ENCODE results near the gene EMSY.
A peak's percentile ranks its signal among the peaks of the same experiment; 100 is the strongest.

EMSY gene

DNA sequence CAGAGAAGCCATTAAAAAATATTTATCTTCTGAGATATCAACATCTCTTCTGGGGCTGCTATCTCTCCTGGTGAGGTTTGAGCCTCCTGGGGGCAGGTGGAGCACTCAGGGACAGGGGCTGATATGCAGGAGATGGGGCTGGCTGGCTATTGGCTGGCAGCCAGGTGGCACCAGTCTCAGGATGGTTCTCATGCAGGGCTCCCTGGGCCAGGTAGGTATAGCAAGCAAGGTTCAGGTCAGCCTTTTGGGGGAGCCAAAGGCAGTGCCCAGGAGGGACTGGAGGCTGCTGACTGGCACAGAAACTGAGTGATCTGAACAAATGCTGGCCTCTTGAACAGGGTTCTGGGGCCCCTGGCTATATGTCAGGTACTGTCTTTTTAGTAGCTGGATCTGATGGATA is 29.7 kb upstream of the EMSY start:
- Histone ChIP-seq H3K9me3 (ENCODE audit: control insufficient read depth in 5 of 5, low read length in 5 of 5) (no peaks in the 10 kb centered on the region), H3K27ac (ENCODE audit: low read depth, low read length) (no peak overlapping the region), H3K9ac (ENCODE audit: low read length in 5 of 5) (no peak overlapping the region), H3K27me3 (ENCODE audit: control insufficient read depth in 5 of 5, insufficient read depth in 4 of 5, low read length in 5 of 5) (peaks cover 0 to 4% (median 0%) of the 10 kb centered on the region in 5 donors), H3K4me1 (ENCODE audit: control insufficient read depth in 5 of 5, insufficient read depth in 5 of 5, low read length in 5 of 5) (peaks cover 0 to 4% (median 0%) of the 10 kb centered on the region in 5 donors), H3K4me3 (ENCODE audit: low read depth in 1 of 5, low read length in 5 of 5) (no peak overlapping the region), H3K36me3 (ENCODE audit: control insufficient read depth in 5 of 5, insufficient read depth in 5 of 5, low read length in 5 of 5) (no peaks in the 10 kb centered on the region)

DNA sequence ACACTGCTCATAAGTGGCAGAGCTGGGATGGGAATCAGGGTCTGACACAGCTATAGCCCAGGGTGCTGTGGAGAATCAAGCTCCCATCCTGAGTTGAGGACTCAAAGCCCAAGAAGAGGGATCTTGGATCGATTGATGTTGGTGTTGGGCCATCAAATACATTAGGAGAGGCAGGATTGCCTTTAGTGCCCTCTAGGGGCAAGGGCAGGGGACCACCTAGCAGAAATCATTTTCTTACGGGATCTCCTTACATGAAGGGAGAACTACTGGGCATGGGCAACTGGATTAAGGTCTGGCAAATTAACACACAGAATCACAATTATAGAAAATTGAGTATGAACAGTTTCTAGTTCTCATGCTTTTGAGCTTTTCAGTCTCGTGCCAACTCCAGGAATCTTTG is 24.9 kb upstream of the EMSY start:
- H3K9me3 ChIP-seq (ENCODE audit: control insufficient read depth in 5 of 5, low read length in 5 of 5) = no peaks in the 10 kb centered on the region
- H3K27me3 ChIP-seq (ENCODE audit: control insufficient read depth in 5 of 5, insufficient read depth in 4 of 5, low read length in 5 of 5) = peaks cover 0 to 4% (median 0%) of the 10 kb centered on the region in 5 donors
- H3K9ac ChIP-seq (ENCODE audit: low read length in 5 of 5) = no peak overlapping the region
- H3K27ac ChIP-seq (ENCODE audit: low read depth, low read length) = no peak overlapping the region
- H3K36me3 ChIP-seq (ENCODE audit: control insufficient read depth in 5 of 5, insufficient read depth in 5 of 5, low read length in 5 of 5) = no peaks in the 10 kb centered on the region
- H3K4me3 ChIP-seq (ENCODE audit: low read depth in 1 of 5, low read length in 5 of 5) = no peak overlapping the region
- no peaks in the 10 kb centered on the region for H3K4me1 ChIP-seq (ENCODE audit: control insufficient read depth in 5 of 5, insufficient read depth in 5 of 5, low read length in 5 of 5)

DNA sequence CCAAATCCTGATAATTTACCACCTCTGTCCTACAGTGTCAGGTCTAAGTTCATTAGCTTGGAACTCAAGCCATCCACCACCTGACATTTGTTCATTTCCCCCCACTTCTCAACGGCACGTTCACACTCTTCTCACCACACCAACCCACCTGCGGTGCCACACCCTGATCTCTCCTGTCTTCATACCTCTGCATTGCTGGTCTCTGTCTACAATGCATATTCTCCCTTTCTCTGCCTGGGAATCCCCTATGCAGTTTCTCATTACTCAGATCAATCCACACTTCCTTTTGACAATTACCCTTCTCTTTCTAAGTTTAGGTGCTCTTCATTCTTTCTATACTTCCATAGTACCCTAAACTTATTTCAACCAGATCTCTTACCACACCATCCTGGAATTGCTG is 20.4 kb upstream of the EMSY start:
- Histone ChIP-seq H3K4me3 (ENCODE audit: low read depth in 1 of 5, low read length in 5 of 5) (no peak overlapping the region), H3K4me1 (ENCODE audit: control insufficient read depth in 5 of 5, insufficient read depth in 5 of 5, low read length in 5 of 5) (no peaks in the 10 kb centered on the region), H3K9ac (ENCODE audit: low read length in 5 of 5) (no peak overlapping the region), H3K27ac (ENCODE audit: low read depth, low read length) (no peak overlapping the region), H3K9me3 (ENCODE audit: control insufficient read depth in 5 of 5, low read length in 5 of 5) (no peaks in the 10 kb centered on the region), H3K27me3 (ENCODE audit: control insufficient read depth in 5 of 5, insufficient read depth in 4 of 5, low read length in 5 of 5) (peaks cover 0 to 3% (median 0%) of the 10 kb centered on the region in 5 donors), H3K36me3 (ENCODE audit: control insufficient read depth in 5 of 5, insufficient read depth in 5 of 5, low read length in 5 of 5) (no peaks in the 10 kb centered on the region)

DNA sequence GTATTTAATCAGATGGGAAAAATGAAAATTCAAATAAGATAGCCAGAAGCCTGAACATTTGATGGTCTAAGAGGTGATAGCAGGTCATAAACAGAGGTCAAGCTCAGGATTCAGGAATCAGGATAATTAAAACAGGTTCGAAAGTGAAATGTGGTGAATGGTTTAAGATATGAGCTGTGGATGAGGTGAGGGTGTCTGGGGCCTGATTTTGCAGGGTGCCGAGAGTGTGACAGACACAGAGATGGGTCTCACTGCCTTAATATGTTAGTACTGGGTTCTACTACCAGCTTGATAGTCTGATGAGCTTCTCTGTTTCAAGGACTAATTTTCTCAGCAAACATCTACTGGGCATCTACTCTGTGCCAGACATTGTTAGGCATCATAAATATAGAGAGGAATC is 19.9 kb upstream of the EMSY start:
- Histone ChIP-seq H3K27me3 (ENCODE audit: control insufficient read depth in 5 of 5, insufficient read depth in 4 of 5, low read length in 5 of 5) (peaks cover 0 to 3% (median 0%) of the 10 kb centered on the region in 5 donors), H3K36me3 (ENCODE audit: control insufficient read depth in 5 of 5, insufficient read depth in 5 of 5, low read length in 5 of 5) (no peaks in the 10 kb centered on the region), H3K27ac (ENCODE audit: low read depth, low read length) (no peak overlapping the region), H3K4me3 (ENCODE audit: low read depth in 1 of 5, low read length in 5 of 5) (no peak overlapping the region), H3K4me1 (ENCODE audit: control insufficient read depth in 5 of 5, insufficient read depth in 5 of 5, low read length in 5 of 5) (no peaks in the 10 kb centered on the region), H3K9ac (ENCODE audit: low read length in 5 of 5) (no peak overlapping the region), H3K9me3 (ENCODE audit: control insufficient read depth in 5 of 5, low read length in 5 of 5) (no peaks in the 10 kb centered on the region)

DNA sequence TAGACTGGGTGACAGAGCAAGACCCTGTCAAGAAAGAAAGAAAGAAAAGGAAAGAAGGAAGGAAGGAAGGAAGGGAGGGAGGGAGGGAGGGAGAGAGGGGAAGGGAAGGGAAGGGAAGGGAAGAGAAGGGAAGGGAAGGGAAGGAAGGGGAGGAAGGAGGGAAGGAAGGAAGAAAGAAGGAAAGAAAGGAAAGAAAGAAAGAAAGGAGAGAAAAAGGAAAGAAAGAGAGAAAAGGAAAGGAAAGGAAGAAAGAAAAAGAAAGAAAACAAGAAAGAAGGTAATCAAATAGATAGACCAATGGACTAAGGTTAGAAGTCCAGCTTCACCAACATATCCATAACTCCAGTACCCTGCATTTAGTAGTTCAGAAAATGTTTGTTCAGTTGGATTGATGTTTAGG is 18.2 kb upstream of the EMSY start:
- H3K36me3 ChIP-seq (ENCODE audit: control insufficient read depth in 5 of 5, insufficient read depth in 5 of 5, low read length in 5 of 5) = no peaks in the 10 kb centered on the region
- H3K9ac ChIP-seq (ENCODE audit: low read length in 5 of 5) = no peak overlapping the region
- no peak overlapping the region for H3K4me3 ChIP-seq (ENCODE audit: low read depth in 1 of 5, low read length in 5 of 5)
- peaks cover 0 to 3% (median 0%) of the 10 kb centered on the region in 5 donors for H3K27me3 ChIP-seq (ENCODE audit: control insufficient read depth in 5 of 5, insufficient read depth in 4 of 5, low read length in 5 of 5)
- H3K9me3 ChIP-seq (ENCODE audit: control insufficient read depth in 5 of 5, low read length in 5 of 5) = no peaks in the 10 kb centered on the region
- H3K4me1 ChIP-seq (ENCODE audit: control insufficient read depth in 5 of 5, insufficient read depth in 5 of 5, low read length in 5 of 5) = no peaks in the 10 kb centered on the region
- H3K27ac ChIP-seq (ENCODE audit: low read depth, low read length) = no peak overlapping the region

DNA sequence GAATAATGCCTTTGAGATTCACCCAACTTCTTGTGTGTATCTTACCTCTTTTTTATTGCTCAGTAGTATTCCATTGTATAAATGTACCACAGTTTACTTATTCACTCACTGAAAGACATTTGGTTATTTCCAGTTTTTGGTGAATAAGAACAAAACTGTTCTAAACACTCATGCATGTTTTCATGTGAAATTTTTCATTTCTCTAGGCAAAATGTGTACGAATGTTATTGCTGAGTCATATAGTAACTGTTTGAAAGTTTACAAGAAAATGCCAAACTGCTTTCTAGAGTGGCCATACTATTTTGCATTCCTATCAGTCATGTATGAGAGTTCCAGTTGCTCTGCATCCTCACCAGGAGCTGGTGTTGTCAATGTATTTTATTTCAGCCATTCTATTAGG is 8.8 kb upstream of the EMSY start:
- Histone ChIP-seq H3K27ac (ENCODE audit: low read depth, low read length) (no peak overlapping the region), H3K9ac (ENCODE audit: low read length in 5 of 5) (no peak overlapping the region), H3K36me3 (ENCODE audit: control insufficient read depth in 5 of 5, insufficient read depth in 5 of 5, low read length in 5 of 5) (no peaks in the 10 kb centered on the region), H3K4me1 (ENCODE audit: control insufficient read depth in 5 of 5, insufficient read depth in 5 of 5, low read length in 5 of 5) (no peaks in the 10 kb centered on the region), H3K4me3 (ENCODE audit: low read depth in 1 of 5, low read length in 5 of 5) (no peak overlapping the region), H3K9me3 (ENCODE audit: control insufficient read depth in 5 of 5, low read length in 5 of 5) (no peaks in the 10 kb centered on the region), H3K27me3 (ENCODE audit: control insufficient read depth in 5 of 5, insufficient read depth in 4 of 5, low read length in 5 of 5) (no peaks in the 10 kb centered on the region)

DNA sequence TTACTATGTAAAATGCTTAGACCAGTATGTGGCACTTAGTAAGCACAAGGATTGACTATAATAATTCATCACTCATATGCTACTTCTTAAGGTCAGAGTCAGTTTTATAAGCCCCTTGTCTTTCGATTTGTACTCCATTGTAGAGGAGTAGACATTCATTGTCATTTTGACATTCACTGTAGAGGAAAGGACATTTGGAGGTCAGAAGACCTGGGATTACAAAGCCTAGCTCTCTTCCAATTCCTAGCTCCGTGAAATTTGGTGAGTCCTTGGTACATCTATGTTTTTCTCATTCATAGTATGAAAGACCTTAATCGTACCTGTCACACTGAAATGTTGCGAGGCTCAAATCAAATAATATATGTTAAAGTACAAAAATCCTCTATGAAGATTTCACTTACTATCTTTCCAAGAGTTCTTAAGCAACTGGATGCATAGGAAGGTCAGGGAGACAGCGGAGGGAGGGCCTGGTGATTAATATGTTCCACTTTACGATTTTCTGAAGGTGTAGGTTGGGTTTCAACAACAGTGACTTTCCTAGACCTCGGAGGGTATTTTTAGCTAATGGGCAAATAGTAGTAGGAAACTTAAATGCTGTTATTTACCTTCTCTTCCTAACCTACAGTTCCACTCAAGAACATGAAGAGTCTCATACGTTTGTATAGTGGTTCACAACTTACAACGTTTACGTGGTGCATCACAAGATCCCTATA is 1.4 kb upstream of the EMSY start:
- peaks cover 0 to 10% (median 5%) of the 10 kb centered on the region in 5 donors for H3K36me3 ChIP-seq (ENCODE audit: control insufficient read depth in 5 of 5, insufficient read depth in 5 of 5, low read length in 5 of 5)
- peak overlapping the region; percentile 95 for H3K27ac ChIP-seq (ENCODE audit: low read depth, low read length)
- peak overlapping the region; percentile 57 to 99 (median 89) for H3K9ac ChIP-seq (ENCODE audit: low read length in 5 of 5)

DNA sequence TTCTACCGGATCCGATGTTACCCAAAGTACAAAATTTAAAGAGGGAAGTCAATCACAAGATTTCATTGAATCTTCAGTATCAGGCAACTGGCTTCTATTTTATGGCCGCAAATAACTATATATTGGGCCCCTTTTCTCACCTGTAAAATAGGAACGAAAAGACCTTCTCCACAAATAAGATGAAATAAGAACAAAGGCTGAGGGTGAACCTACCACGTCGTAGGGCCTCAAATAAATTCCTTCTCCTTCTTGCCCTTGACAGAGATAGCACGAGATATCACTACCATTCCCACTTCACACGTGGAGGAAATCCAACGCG is 794 bp upstream of the EMSY start:
- Histone ChIP-seq H3K9ac (ENCODE audit: low read length in 5 of 5) (peak overlapping the region; percentile 57 to 99 (median 89)), H3K4me1 (ENCODE audit: control insufficient read depth in 5 of 5, insufficient read depth in 5 of 5, low read length in 5 of 5) (peaks cover 5 to 22% (median 16%) of the 10 kb centered on the region in 5 donors), H3K4me3 (ENCODE audit: low read depth in 1 of 5, low read length in 5 of 5) (peak overlapping the region; percentile 89 to 99 (median 98)), H3K27ac (ENCODE audit: low read depth, low read length) (peak overlapping the region; percentile 95), H3K27me3 (ENCODE audit: control insufficient read depth in 5 of 5, insufficient read depth in 4 of 5, low read length in 5 of 5) (no peaks in the 10 kb centered on the region), H3K9me3 (ENCODE audit: control insufficient read depth in 5 of 5, low read length in 5 of 5) (no peaks in the 10 kb centered on the region), H3K36me3 (ENCODE audit: control insufficient read depth in 5 of 5, insufficient read depth in 5 of 5, low read length in 5 of 5) (peaks cover 0 to 13% (median 5%) of the 10 kb centered on the region in 5 donors)

More for the DNA sequence above, 1.4 kb upstream of the EMSY start:
- no peaks in the 10 kb centered on the region for H3K9me3 ChIP-seq (ENCODE audit: control insufficient read depth in 5 of 5, low read length in 5 of 5)
- H3K27me3 ChIP-seq (ENCODE audit: control insufficient read depth in 5 of 5, insufficient read depth in 4 of 5, low read length in 5 of 5) = no peaks in the 10 kb centered on the region
- H3K4me1 ChIP-seq (ENCODE audit: control insufficient read depth in 5 of 5, insufficient read depth in 5 of 5, low read length in 5 of 5) = peaks cover 5 to 22% (median 16%) of the 10 kb centered on the region in 5 donors
- H3K4me3 ChIP-seq (ENCODE audit: low read depth in 1 of 5, low read length in 5 of 5) = peak overlapping the region; percentile 89 to 99 (median 98)

DNA sequence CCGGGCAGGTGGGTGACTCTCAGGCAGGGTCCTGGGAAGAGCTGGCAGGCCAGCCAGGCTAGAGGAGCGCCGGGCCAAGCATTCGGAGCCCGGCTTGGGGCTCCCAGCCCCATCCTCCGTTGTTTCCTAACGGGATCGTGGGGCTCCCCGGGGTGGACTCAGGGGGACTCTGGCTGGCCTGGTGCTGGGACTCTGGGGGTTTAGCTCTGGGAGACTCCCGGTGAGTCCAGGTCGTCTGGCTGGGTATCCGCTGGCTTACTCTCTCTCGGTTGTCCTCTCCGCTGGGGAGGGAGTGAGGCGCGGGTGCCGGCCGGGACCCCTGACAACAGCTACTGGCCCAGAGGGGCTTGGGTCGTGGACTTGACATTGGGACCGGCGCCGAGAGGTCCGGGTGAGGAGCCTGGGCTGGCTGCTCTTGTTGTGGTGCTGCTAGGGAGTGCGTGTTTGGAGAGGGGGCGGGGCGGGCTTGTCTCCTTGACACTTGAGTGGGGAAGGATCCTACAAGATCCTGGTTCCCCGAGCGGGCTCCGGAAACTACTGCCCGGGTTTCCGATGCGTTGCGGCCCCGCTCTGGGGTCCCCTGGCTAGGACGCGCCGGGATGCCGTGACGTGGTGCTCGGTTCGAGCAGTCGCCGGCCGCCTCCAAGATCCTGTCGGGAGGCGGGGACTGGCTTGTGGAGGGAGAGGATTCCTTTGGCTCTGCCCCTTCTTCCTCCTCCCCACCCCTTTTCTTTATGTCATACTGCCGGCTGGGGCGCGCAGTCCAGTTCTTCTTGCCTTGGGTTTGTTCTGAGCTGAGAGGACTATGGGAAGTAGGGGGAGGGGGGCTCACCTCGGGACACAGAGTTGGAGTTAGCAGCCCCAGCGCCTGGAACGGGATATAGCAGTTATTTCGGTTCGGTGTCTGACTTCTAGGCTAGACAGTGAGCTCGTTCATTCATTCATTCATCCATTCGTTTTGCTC is 585 bp downstream of the EMSY start:
- H3K4me1 ChIP-seq (ENCODE audit: control insufficient read depth in 5 of 5, insufficient read depth in 5 of 5, low read length in 5 of 5) = peaks cover 5 to 22% (median 16%) of the 10 kb centered on the region in 5 donors
- H3K27ac ChIP-seq (ENCODE audit: low read depth, low read length) = peak overlapping the region; percentile 95
- H3K9ac ChIP-seq (ENCODE audit: low read length in 5 of 5) = peak overlapping the region; percentile 63 to 97 (median 96)
- no peaks in the 10 kb centered on the region for H3K9me3 ChIP-seq (ENCODE audit: control insufficient read depth in 5 of 5, low read length in 5 of 5)
- H3K27me3 ChIP-seq (ENCODE audit: control insufficient read depth in 5 of 5, insufficient read depth in 4 of 5, low read length in 5 of 5) = no peaks in the 10 kb centered on the region
- H3K36me3 ChIP-seq (ENCODE audit: control insufficient read depth in 5 of 5, insufficient read depth in 5 of 5, low read length in 5 of 5) = peaks cover 3 to 18% (median 11%) of the 10 kb centered on the region in 5 donors
- peak overlapping the region; percentile 89 to 99 (median 98) for H3K4me3 ChIP-seq (ENCODE audit: low read depth in 1 of 5, low read length in 5 of 5)

DNA sequence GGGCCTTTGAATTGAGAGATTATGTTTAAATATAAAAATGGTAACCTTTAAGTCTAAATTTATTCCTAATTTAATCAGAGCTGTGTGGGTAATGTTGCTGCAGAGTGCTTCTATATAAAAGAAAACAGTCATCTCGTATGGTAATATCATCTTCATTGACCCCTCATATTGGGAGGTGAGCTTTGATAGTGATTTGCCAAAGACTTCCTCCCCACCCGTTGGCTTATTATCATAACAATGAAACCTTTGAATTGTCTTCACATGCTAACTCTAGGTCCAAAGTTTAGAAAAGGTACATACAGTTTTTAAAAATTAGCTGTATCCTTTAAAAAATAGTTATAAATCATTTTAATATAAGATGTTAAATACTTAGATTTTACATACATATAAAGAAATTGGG is 3.7 kb downstream of the EMSY start:
- H3K9ac ChIP-seq (ENCODE audit: low read length in 5 of 5) = no peak overlapping the region
- H3K27me3 ChIP-seq (ENCODE audit: control insufficient read depth in 5 of 5, insufficient read depth in 4 of 5, low read length in 5 of 5) = no peaks in the 10 kb centered on the region
- H3K27ac ChIP-seq (ENCODE audit: low read depth, low read length) = no peak overlapping the region
- H3K4me1 ChIP-seq (ENCODE audit: control insufficient read depth in 5 of 5, insufficient read depth in 5 of 5, low read length in 5 of 5) = peaks cover 4 to 17% (median 11%) of the 10 kb centered on the region in 5 donors
- H3K9me3 ChIP-seq (ENCODE audit: control insufficient read depth in 5 of 5, low read length in 5 of 5) = no peaks in the 10 kb centered on the region
- peaks cover 16 to 31% (median 27%) of the 10 kb centered on the region in 5 donors for H3K36me3 ChIP-seq (ENCODE audit: control insufficient read depth in 5 of 5, insufficient read depth in 5 of 5, low read length in 5 of 5)
- no peak overlapping the region for H3K4me3 ChIP-seq (ENCODE audit: low read depth in 1 of 5, low read length in 5 of 5)

All from subcutaneous abdominal adipose tissue (tissue), 5 donors.